ENCODE results near the gene TFE3. TPM values are rescaled to one million over a fixed set of nuclear protein-coding genes. Genes with fewer than 3 reads are reported as not detected.
A peak's percentile ranks its signal among the peaks of the same experiment; 100 is the strongest.

The TFE3 gene
- polyA plus RNA-seq, 1 donor (not counting 4 experiments of a cell fraction or from before 2014, with no cell fraction given): 13.2 TPM

DNA sequence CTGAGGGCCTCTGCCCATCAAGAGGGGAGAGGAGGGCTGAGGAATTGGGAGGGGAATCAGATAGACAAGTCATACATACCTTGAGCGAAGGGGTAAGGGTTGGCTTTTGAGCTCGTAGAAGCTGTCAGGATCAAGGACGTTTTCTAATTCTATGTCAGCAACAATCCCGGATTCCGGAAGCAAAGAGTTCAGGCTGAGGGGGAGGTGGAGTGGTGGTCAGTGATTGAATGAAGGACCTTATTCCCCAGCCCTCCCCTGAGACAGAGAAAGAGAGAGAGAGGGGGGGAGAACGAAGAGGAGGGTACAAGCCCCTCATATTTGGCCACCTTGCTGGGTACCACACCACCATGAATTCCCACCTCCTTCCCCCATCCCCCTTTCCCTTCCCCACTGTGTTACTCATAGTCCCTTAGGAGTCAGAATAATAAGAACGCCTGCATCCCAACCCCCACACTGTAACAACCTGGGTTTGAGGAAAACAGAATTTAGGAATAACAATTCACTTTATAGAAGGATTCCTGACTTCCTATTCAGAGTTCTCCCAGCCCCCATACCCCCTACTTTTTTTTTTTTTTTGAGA is 2.7 kb downstream of the TFE3 start:
- no peak for DNase-seq (ENCODE audit: low read depth, low spot score)
- H3K4me3 ChIP-seq (ENCODE audit: control insufficient read depth in 2 of 3, extremely low read depth in 1 of 3, insufficient read depth in 2 of 3, low read depth in 1 of 3, low read length in 3 of 3): peak overlapping the region; percentile 9 to 52 (median 39)
- no peaks in the 10 kb centered on the region for H3K9me1 ChIP-seq (ENCODE audit: control insufficient read depth, extremely low read depth, insufficient read depth, low read length)
- no peak for TF ChIP-seq EZH2 (IDR thresholded peaks at IDR 0.05; ENCODE audit: low read length)
- TF ChIP-seq, protein P1, sequence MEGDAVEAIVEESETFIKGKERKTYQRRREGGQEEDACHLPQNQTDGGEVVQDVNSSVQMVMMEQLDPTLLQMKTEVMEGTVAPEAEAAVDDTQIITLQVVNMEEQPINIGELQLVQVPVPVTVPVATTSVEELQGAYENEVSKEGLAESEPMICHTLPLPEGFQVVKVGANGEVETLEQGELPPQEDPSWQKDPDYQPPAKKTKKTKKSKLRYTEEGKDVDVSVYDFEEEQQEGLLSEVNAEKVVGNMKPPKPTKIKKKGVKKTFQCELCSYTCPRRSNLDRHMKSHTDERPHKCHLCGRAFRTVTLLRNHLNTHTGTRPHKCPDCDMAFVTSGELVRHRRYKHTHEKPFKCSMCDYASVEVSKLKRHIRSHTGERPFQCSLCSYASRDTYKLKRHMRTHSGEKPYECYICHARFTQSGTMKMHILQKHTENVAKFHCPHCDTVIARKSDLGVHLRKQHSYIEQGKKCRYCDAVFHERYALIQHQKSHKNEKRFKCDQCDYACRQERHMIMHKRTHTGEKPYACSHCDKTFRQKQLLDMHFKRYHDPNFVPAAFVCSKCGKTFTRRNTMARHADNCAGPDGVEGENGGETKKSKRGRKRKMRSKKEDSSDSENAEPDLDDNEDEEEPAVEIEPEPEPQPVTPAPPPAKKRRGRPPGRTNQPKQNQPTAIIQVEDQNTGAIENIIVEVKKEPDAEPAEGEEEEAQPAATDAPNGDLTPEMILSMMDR (optimal IDR thresholded peaks at IDR 0.05 in 1 of 3, IDR thresholded peaks at IDR 0.05 in 1 of 3, conservative IDR thresholded peaks at IDR 0.05 in 1 of 3; ENCODE audit: extremely low read depth in 1 of 3, insufficient read depth in 2 of 3, low read length in 3 of 3): no peak
- no peaks in the 10 kb centered on the region for H3K9me3 ChIP-seq (ENCODE audit: control insufficient read depth, low read depth, low read length)
- H2AFZ ChIP-seq (ENCODE audit: control insufficient read depth, low read length): no peak overlapping the region
- H3K4me1 ChIP-seq (ENCODE audit: control insufficient read depth, extremely low read depth, insufficient read depth, low read length): peaks cover 20% of the 10 kb centered on the region
- no peaks in the 10 kb centered on the region for H3K27me3 ChIP-seq (ENCODE audit: control insufficient read depth, extremely low read depth, insufficient read depth, low read length)
- peaks cover 4 to 26% of the 10 kb centered on the region in 2 experiments for H3K36me3 ChIP-seq (ENCODE audit: control insufficient read depth in 2 of 2, extremely low read depth in 1 of 2, insufficient read depth in 2 of 2, low read length in 2 of 2)
- H4K20me1 ChIP-seq (ENCODE audit: control insufficient read depth, extremely low read depth, insufficient read depth, low read length): no peaks in the 10 kb centered on the region
- H3K9ac ChIP-seq (ENCODE audit: control insufficient read depth, extremely low read depth, insufficient read depth, low read length): peak overlapping the region; percentile 44
- FAIRE-seq: no peak
- dilution Hi-C loops (cut with MboI; ENCODE audit: extremely low pct_ligation_motif_present, low sequenced_read_pairs): no loop called here
- H3K27ac ChIP-seq (ENCODE audit: control insufficient read depth, insufficient read depth, low read length): peak overlapping the region; percentile 70
- H3K79me2 ChIP-seq (ENCODE audit: control insufficient read depth, insufficient read depth, low read length): peaks cover 27% of the 10 kb centered on the region
- peak overlapping the region; percentile 77 for H3K4me2 ChIP-seq (ENCODE audit: control insufficient read depth, extremely low read depth, insufficient read depth, low read depth, low read length)

DNA sequence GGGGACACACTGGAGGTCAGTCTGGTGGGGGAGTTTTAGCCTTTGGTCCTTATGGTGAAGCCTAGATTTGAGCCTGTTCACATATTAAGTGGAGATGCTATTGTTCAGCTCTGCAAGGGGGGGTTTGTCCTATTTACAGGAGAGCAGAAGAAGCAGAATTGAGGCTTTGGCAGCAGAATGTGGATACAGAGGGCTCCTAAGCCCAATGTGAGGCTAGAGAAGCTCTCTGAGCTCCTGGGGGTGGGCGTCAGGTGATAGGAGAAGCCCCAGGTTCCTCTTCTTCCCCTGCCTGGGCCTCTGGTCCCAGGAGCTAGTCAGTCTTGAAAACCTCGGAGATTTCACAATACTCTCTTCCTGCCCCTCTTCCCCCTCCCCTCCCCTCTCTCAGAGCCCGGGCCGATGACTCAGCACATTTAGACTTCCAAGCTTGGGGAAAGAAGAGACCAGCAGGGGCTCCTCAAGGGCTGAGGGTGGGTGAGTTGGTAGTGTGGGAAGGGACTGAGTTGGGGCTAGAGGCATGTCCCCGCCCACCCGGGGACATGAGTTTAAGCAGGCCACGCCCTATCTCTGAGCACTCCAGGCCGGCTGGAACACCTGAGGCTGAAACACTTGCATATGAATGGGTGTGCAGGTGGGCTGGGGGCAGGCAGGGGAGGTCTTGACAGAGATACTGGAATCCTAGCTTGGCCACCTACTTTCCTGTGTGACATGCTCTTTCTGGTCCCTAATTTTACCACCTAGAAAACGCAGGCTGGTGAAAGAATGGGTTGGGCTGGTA is 3.4 kb downstream of the TFE3 start:
- TF ChIP-seq EZH2 (IDR thresholded peaks at IDR 0.05; ENCODE audit: low read length): no peak
- TF ChIP-seq, protein P1 (optimal IDR thresholded peaks at IDR 0.05 in 1 of 3, IDR thresholded peaks at IDR 0.05 in 1 of 3, conservative IDR thresholded peaks at IDR 0.05 in 1 of 3; ENCODE audit: extremely low read depth in 1 of 3, insufficient read depth in 2 of 3, low read length in 3 of 3): peak in 1 of 3 experiments; percentile 6
- Histone ChIP-seq H3K27ac (ENCODE audit: control insufficient read depth, insufficient read depth, low read length) (peak overlapping the region; percentile 70), H3K27me3 (ENCODE audit: control insufficient read depth, extremely low read depth, insufficient read depth, low read length) (no peaks in the 10 kb centered on the region), H3K4me3 (ENCODE audit: control insufficient read depth in 2 of 3, extremely low read depth in 1 of 3, insufficient read depth in 2 of 3, low read depth in 1 of 3, low read length in 3 of 3) (peak overlapping the region; percentile 9 to 52 (median 39)), H3K4me1 (ENCODE audit: control insufficient read depth, extremely low read depth, insufficient read depth, low read length) (peaks cover 20% of the 10 kb centered on the region), H3K9ac (ENCODE audit: control insufficient read depth, extremely low read depth, insufficient read depth, low read length) (peak overlapping the region; percentile 44), H2AFZ (ENCODE audit: control insufficient read depth, low read length) (no peak overlapping the region), H4K20me1 (ENCODE audit: control insufficient read depth, extremely low read depth, insufficient read depth, low read length) (no peaks in the 10 kb centered on the region), H3K36me3 (ENCODE audit: control insufficient read depth in 2 of 2, extremely low read depth in 1 of 2, insufficient read depth in 2 of 2, low read length in 2 of 2) (peaks cover 4 to 26% of the 10 kb centered on the region in 2 experiments), H3K79me2 (ENCODE audit: control insufficient read depth, insufficient read depth, low read length) (peaks cover 27% of the 10 kb centered on the region), H3K4me2 (ENCODE audit: control insufficient read depth, extremely low read depth, insufficient read depth, low read depth, low read length) (peak overlapping the region; percentile 77), H3K9me3 (ENCODE audit: control insufficient read depth, low read depth, low read length) (no peaks in the 10 kb centered on the region), H3K9me1 (ENCODE audit: control insufficient read depth, extremely low read depth, insufficient read depth, low read length) (no peaks in the 10 kb centered on the region)
- DNase-seq (ENCODE audit: low read depth, low spot score) (peak; percentile 66), FAIRE-seq (peak; percentile 17)
- dilution Hi-C loops (cut with MboI; ENCODE audit: extremely low pct_ligation_motif_present, low sequenced_read_pairs): no loop called here
